Measurements from ENCODE around the gene FAM185A. TPM values are rescaled to one million over a fixed set of nuclear protein-coding genes. Genes with fewer than 3 reads are reported as not detected.
"Not testable (repeated sequence)": the region's sequence is repeated elsewhere in the genome, so short reads cannot be mapped to it uniquely, and the experiment has no call there.

FAM185A gene
- total RNA-seq, 1 donor from 2014 or later = 5.8 TPM

GRCh38 chr7:102745494-102746288 is 3.1 kb upstream of the FAM185A start:
- H3K4me3 Mint-ChIP-seq; H3K36me3 Mint-ChIP-seq (ENCODE audit: low read depth); H3K27ac Mint-ChIP-seq; DNase-seq; intact Hi-C loops (cut with micrococcal nuclease); H3K4me1 Mint-ChIP-seq; POLR2A ChIA-PET; H3K27me3 Mint-ChIP-seq; H3K9me3 Mint-ChIP-seq; CTCF ChIA-PET; ATAC-seq (ENCODE audit: low read depth): not testable (repeated sequence)

GRCh38 chr7:102749445-102749786 is 617 bp downstream of the FAM185A start:
- Mint-ChIP-seq H3K27ac (peak overlapping the region; percentile 25), H3K4me3 (peak overlapping the region; percentile 91)
- CTCF ChIA-PET; ATAC-seq (ENCODE audit: low read depth); H3K4me1 Mint-ChIP-seq; POLR2A ChIA-PET; H3K36me3 Mint-ChIP-seq (ENCODE audit: low read depth); H3K27me3 Mint-ChIP-seq; H3K9me3 Mint-ChIP-seq; DNase-seq: not testable (repeated sequence)
- intact Hi-C loops (cut with micrococcal nuclease) = loop anchor here (2.0 kb wide), 2 partner anchors 547 to 595 kb away; partner anchors contain the start of genes DNAJC2 and PMPCB

- H3K27me3 Mint-ChIP-seq; H3K4me3 Mint-ChIP-seq; H3K9me3 Mint-ChIP-seq; intact Hi-C loops (cut with micrococcal nuclease); ATAC-seq (ENCODE audit: low read depth); H3K36me3 Mint-ChIP-seq (ENCODE audit: low read depth); H3K27ac Mint-ChIP-seq; H3K4me1 Mint-ChIP-seq; DNase-seq: not testable (repeated sequence)
- POLR2A ChIA-PET = interaction anchor here (0.6 to 1.1 kb wide), 3 partner anchors 316 to 594 kb away, joined by 5 to 12 read pairs (median 5); partner anchors contain the start of genes ARMC10 and FBXL13
- CTCF ChIA-PET = interaction anchor here (0.6 to 1.4 kb wide), 4 partner anchors 292 to 309 kb away, joined by 3 to 10 read pairs (median 4); no protein-coding TSS in a partner anchor
These were observed 9.4 kb downstream of the FAM185A start for GRCh38 chr7:102758227-102758626.

- H3K27ac Mint-ChIP-seq; H3K27me3 Mint-ChIP-seq; POLR2A ChIA-PET; DNase-seq; H3K4me3 Mint-ChIP-seq; ATAC-seq (ENCODE audit: low read depth); H3K36me3 Mint-ChIP-seq (ENCODE audit: low read depth); intact Hi-C loops (cut with micrococcal nuclease); H3K9me3 Mint-ChIP-seq; H3K4me1 Mint-ChIP-seq: not testable (repeated sequence)
- CTCF ChIA-PET = interaction anchor here (1.5 kb wide), 1 partner anchor 302 kb away, joined by 4 read pairs; no protein-coding TSS in a partner anchor
These were observed 11.1 kb downstream of the FAM185A start for GRCh38 chr7:102759934-102760333.

- CTCF ChIA-PET; ATAC-seq (ENCODE audit: low read depth); intact Hi-C loops (cut with micrococcal nuclease); H3K36me3 Mint-ChIP-seq (ENCODE audit: low read depth); POLR2A ChIA-PET; H3K27me3 Mint-ChIP-seq; DNase-seq; H3K9me3 Mint-ChIP-seq; H3K4me3 Mint-ChIP-seq; H3K27ac Mint-ChIP-seq; H3K4me1 Mint-ChIP-seq: not testable (repeated sequence)
These were observed 12.4 kb downstream of the FAM185A start for GRCh38 chr7:102761234-102761633.

- H3K9me3 Mint-ChIP-seq; H3K36me3 Mint-ChIP-seq (ENCODE audit: low read depth); H3K4me3 Mint-ChIP-seq; H3K27ac Mint-ChIP-seq; H3K27me3 Mint-ChIP-seq; ATAC-seq (ENCODE audit: low read depth); CTCF ChIA-PET; H3K4me1 Mint-ChIP-seq; DNase-seq; intact Hi-C loops (cut with micrococcal nuclease); POLR2A ChIA-PET: not testable (repeated sequence)
These were observed 14.6 kb downstream of the FAM185A start for GRCh38 chr7:102763295-102763905.

- DNase-seq; H3K27me3 Mint-ChIP-seq; H3K36me3 Mint-ChIP-seq (ENCODE audit: low read depth); POLR2A ChIA-PET; H3K27ac Mint-ChIP-seq; CTCF ChIA-PET; H3K4me3 Mint-ChIP-seq; H3K4me1 Mint-ChIP-seq; intact Hi-C loops (cut with micrococcal nuclease); H3K9me3 Mint-ChIP-seq: not testable (repeated sequence)
- ATAC-seq (ENCODE audit: low read depth) = peak; percentile 31
These were observed 20.9 kb downstream of the FAM185A start for GRCh38 chr7:102769657-102770192.

GRCh38 chr7:102770467-102770866 is 21.7 kb downstream of the FAM185A start:
- H3K36me3 Mint-ChIP-seq (ENCODE audit: low read depth); H3K9me3 Mint-ChIP-seq; H3K27ac Mint-ChIP-seq; H3K27me3 Mint-ChIP-seq; POLR2A ChIA-PET; H3K4me3 Mint-ChIP-seq; CTCF ChIA-PET; DNase-seq; intact Hi-C loops (cut with micrococcal nuclease); H3K4me1 Mint-ChIP-seq: not testable (repeated sequence)
- peak; percentile 77 for ATAC-seq (ENCODE audit: low read depth)

- H3K4me3 Mint-ChIP-seq; H3K4me1 Mint-ChIP-seq; intact Hi-C loops (cut with micrococcal nuclease); H3K9me3 Mint-ChIP-seq; ATAC-seq (ENCODE audit: low read depth); H3K27ac Mint-ChIP-seq; CTCF ChIA-PET; DNase-seq; POLR2A ChIA-PET; H3K27me3 Mint-ChIP-seq: not testable (repeated sequence)
- peaks cover 12% of the 10 kb centered on the region for H3K36me3 Mint-ChIP-seq (ENCODE audit: low read depth)
These were observed 27.4 kb downstream of the FAM185A start for GRCh38 chr7:102776217-102776616.

GRCh38 chr7:102778663-102779062 is 29.9 kb downstream of the FAM185A start:
- H3K27me3 Mint-ChIP-seq; intact Hi-C loops (cut with micrococcal nuclease); H3K4me1 Mint-ChIP-seq; ATAC-seq (ENCODE audit: low read depth); H3K4me3 Mint-ChIP-seq; CTCF ChIA-PET; POLR2A ChIA-PET; H3K27ac Mint-ChIP-seq; H3K9me3 Mint-ChIP-seq; DNase-seq: not testable (repeated sequence)
- H3K36me3 Mint-ChIP-seq (ENCODE audit: low read depth) = peaks cover 12% of the 10 kb centered on the region

GRCh38 chr7:102780926-102781325 is 32.1 kb downstream of the FAM185A start:
- CTCF ChIA-PET; H3K27me3 Mint-ChIP-seq; H3K4me1 Mint-ChIP-seq; H3K4me3 Mint-ChIP-seq; POLR2A ChIA-PET; H3K9me3 Mint-ChIP-seq; DNase-seq; H3K27ac Mint-ChIP-seq; ATAC-seq (ENCODE audit: low read depth); intact Hi-C loops (cut with micrococcal nuclease): not testable (repeated sequence)
- peaks cover 12% of the 10 kb centered on the region for H3K36me3 Mint-ChIP-seq (ENCODE audit: low read depth)

- intact Hi-C loops (cut with micrococcal nuclease); H3K27ac Mint-ChIP-seq; H3K9me3 Mint-ChIP-seq; DNase-seq; ATAC-seq (ENCODE audit: low read depth); H3K4me1 Mint-ChIP-seq; H3K4me3 Mint-ChIP-seq; H3K36me3 Mint-ChIP-seq (ENCODE audit: low read depth); CTCF ChIA-PET; H3K27me3 Mint-ChIP-seq; POLR2A ChIA-PET: not testable (repeated sequence)
These were observed 40.0 kb downstream of the FAM185A start for GRCh38 chr7:102788770-102789169.

Data from activated B cell treated with CpG ODN at 0.5 μM for 24 hours (primary cell).